Measurements from ENCODE around the gene ANO2. TPM values are rescaled to one million over a fixed set of nuclear protein-coding genes. Genes with fewer than 3 reads are reported as not detected.

The ANO2 gene
- polyA plus RNA-seq, 1 donor from 2014 or later = 1.8 TPM

GRCh38 chr12:5817246-5817645 is 127.8 kb downstream of the ANO2 start:
- Histone ChIP-seq H3K27me3 (ENCODE audit: insufficient read depth, low read depth, low read length) (no peaks in the 10 kb centered on the region), H3K4me3 (ENCODE audit: low read length) (no peak overlapping the region), H3K4me2 (ENCODE audit: low read length) (no peak overlapping the region), H2AFZ (ENCODE audit: low read depth, low read length) (no peak overlapping the region), H3K36me3 (ENCODE audit: insufficient read depth, low read length) (no peaks in the 10 kb centered on the region), H3K9ac (ENCODE audit: low read length) (no peak overlapping the region), H3K79me2 (replicated peaks; ENCODE audit: insufficient read depth, low read length) (no peaks in the 10 kb centered on the region), H4K20me1 (ENCODE audit: insufficient read depth) (no peaks in the 10 kb centered on the region), H3F3A (ENCODE audit: insufficient read depth, low read length, poor library complexity, severe bottlenecking) (no peaks in the 10 kb centered on the region), H3K9me3 (ENCODE audit: low read length) (no peaks in the 10 kb centered on the region), H3K27ac (ENCODE audit: low read length) (no peak overlapping the region), H3K9me2 (ENCODE audit: insufficient read depth, low read length) (no peaks in the 10 kb centered on the region)
- TF ChIP-seq RAD21 (conservative IDR thresholded peaks at IDR 0.05) (no peak), EP300 (conservative IDR thresholded peaks at IDR 0.05; ENCODE audit: poor library complexity, severe bottlenecking) (no peak), EZH2 (IDR thresholded peaks at IDR 0.05; ENCODE audit: borderline replicate concordance, insufficient read depth, low read length, poor library complexity, severe bottlenecking) (no peak), TAF1 (IDR thresholded peaks at IDR 0.05; ENCODE audit: low read depth) (no peak), REST (IDR thresholded peaks at IDR 0.05; ENCODE audit: borderline replicate concordance) (no peak), MXI1 (conservative IDR thresholded peaks at IDR 0.05; ENCODE audit: poor library complexity, severe bottlenecking) (no peak), CTCF (IDR thresholded peaks at IDR 0.05; ENCODE audit: poor library complexity, severe bottlenecking) (no peak), POLR2AphosphoS5 (IDR thresholded peaks at IDR 0.05) (no peak), SMC3 (conservative IDR thresholded peaks at IDR 0.05; ENCODE audit: poor library complexity) (no peak)

- Histone ChIP-seq H3K9ac (ENCODE audit: low read length) (no peak overlapping the region), H2AFZ (ENCODE audit: low read depth, low read length) (no peak overlapping the region), H3K9me2 (ENCODE audit: insufficient read depth, low read length) (no peaks in the 10 kb centered on the region), H3K36me3 (ENCODE audit: insufficient read depth, low read length) (no peaks in the 10 kb centered on the region), H3K79me2 (replicated peaks; ENCODE audit: insufficient read depth, low read length) (no peaks in the 10 kb centered on the region), H3K9me3 (ENCODE audit: low read length) (no peaks in the 10 kb centered on the region), H3K27me3 (ENCODE audit: insufficient read depth, low read depth, low read length) (no peaks in the 10 kb centered on the region), H3K4me2 (ENCODE audit: low read length) (no peak overlapping the region), H4K20me1 (ENCODE audit: insufficient read depth) (no peaks in the 10 kb centered on the region), H3K4me3 (ENCODE audit: low read length) (no peak overlapping the region), H3K27ac (ENCODE audit: low read length) (no peak overlapping the region), H3F3A (ENCODE audit: insufficient read depth, low read length, poor library complexity, severe bottlenecking) (no peaks in the 10 kb centered on the region)
- TF ChIP-seq RAD21 (conservative IDR thresholded peaks at IDR 0.05) = no peak
- TF ChIP-seq CTCF (IDR thresholded peaks at IDR 0.05; ENCODE audit: poor library complexity, severe bottlenecking) = no peak
- TF ChIP-seq EP300 (conservative IDR thresholded peaks at IDR 0.05; ENCODE audit: poor library complexity, severe bottlenecking) = no peak
- no peak for TF ChIP-seq TAF1 (IDR thresholded peaks at IDR 0.05; ENCODE audit: low read depth)
- no peak for TF ChIP-seq REST (IDR thresholded peaks at IDR 0.05; ENCODE audit: borderline replicate concordance)
- TF ChIP-seq POLR2AphosphoS5 (IDR thresholded peaks at IDR 0.05) = no peak
- no peak for TF ChIP-seq MXI1 (conservative IDR thresholded peaks at IDR 0.05; ENCODE audit: poor library complexity, severe bottlenecking)
- no peak for TF ChIP-seq EZH2 (IDR thresholded peaks at IDR 0.05; ENCODE audit: borderline replicate concordance, insufficient read depth, low read length, poor library complexity, severe bottlenecking)
- no peak for TF ChIP-seq SMC3 (conservative IDR thresholded peaks at IDR 0.05; ENCODE audit: poor library complexity)
These were observed 135.5 kb downstream of the ANO2 start for GRCh38 chr12:5809586-5809985.

Data from neural cell (in vitro differentiated cells).